ENCODE results near the gene ACBD6. TPM values are rescaled to one million over a fixed set of nuclear protein-coding genes. Genes with fewer than 3 reads are reported as not detected.

Gene ACBD6
- total and polyA plus RNA-seq, 10 of the 15 experiments (the other 5 are each of a cell fraction or from before 2014, with no cell fraction given) = 15.0 to 67.3 (median 55.0) TPM

GRCh38 chr1:180515364-180515763, 13.0 kb upstream of the ACBD6 start (continued):
- TF ChIP-seq ZNF592 (IDR thresholded peaks at IDR 0.05) (no peak), ZNF217 (IDR thresholded peaks at IDR 0.05) (no peak), JUNB (IDR thresholded peaks at IDR 0.05) (no peak), CREB1 (IDR thresholded peaks at IDR 0.05; ENCODE audit: low read depth) (no peak), SMC3 (IDR thresholded peaks at IDR 0.05; ENCODE audit: borderline replicate concordance, low read length) (no peak)

- CTCF ChIA-PET = interaction anchor here (1.2 to 10.4 kb wide), 3 partner anchors 9 to 349 kb away, joined by 3 to 236 read pairs (median 7); no protein-coding TSS in a partner anchor
- Histone ChIP-seq H3K4me3 (no peak overlapping the region), H3K9me3 (replicated peaks; ENCODE audit: control insufficient read depth, insufficient read depth, low read length) (no peaks in the 10 kb centered on the region; the same call in 1 of the 3 replicates), H2AFZ (ENCODE audit: control insufficient read depth, low read depth, low read length) (no peak overlapping the region), H3K4me1 (ENCODE audit: control insufficient read depth, insufficient read depth, low read length) (peaks cover 3% of the 10 kb centered on the region; the same call in 1 of the 2 replicates), H3K4me2 (ENCODE audit: control insufficient read depth, insufficient read depth) (no peak overlapping the region), H3K79me2 (ENCODE audit: control insufficient read depth, insufficient read depth, low read length) (no peaks in the 10 kb centered on the region), H4K20me1 (ENCODE audit: control insufficient read depth, insufficient read depth) (no peaks in the 10 kb centered on the region), H3K9ac (ENCODE audit: control insufficient read depth, insufficient read depth, low read length) (no peak overlapping the region), H3K36me3 (ENCODE audit: control insufficient read depth in 2 of 2, insufficient read depth in 2 of 2, low read length in 1 of 2) (no peaks in the 10 kb centered on the region), H3K27me3 (replicated peaks in 1 of 2; ENCODE audit: control insufficient read depth in 2 of 2, insufficient read depth in 2 of 2, low read length in 1 of 2) (no peaks in the 10 kb centered on the region), H3K27ac (ENCODE audit: control insufficient read depth, insufficient read depth) (no peak overlapping the region)
- intact Hi-C loops (cut with micrococcal nuclease; ENCODE audit: unreplicated experiment) (no loop called here), in situ Hi-C loops (cut with MboI) (loop anchor here (5.0 kb wide), 1 partner anchor 639 kb away; no protein-coding TSS in a partner anchor)
- ATAC-seq (no peak), DNase-seq (ENCODE audit: low read depth, low spot score) (no peak), FAIRE-seq (no peak)
- BruUV-seq (replicated peaks) = no TSS peak
- TF ChIP-seq EZH2 (IDR thresholded peaks at IDR 0.05; ENCODE audit: borderline replicate concordance, control insufficient read depth, low read depth, low read length) = no peak
- TF ChIP-seq USF1 (IDR thresholded peaks at IDR 0.05; ENCODE audit: borderline replicate concordance, extremely low read length, insufficient read depth, low read depth, low read length) = no peak
- no peak for TF ChIP-seq PAX8 (IDR thresholded peaks at IDR 0.05)
- TF ChIP-seq TCF12 (IDR thresholded peaks at IDR 0.05; ENCODE audit: low read depth, low read length) = no peak
- no peak for TF ChIP-seq CEBPB (IDR thresholded peaks at IDR 0.05; ENCODE audit: borderline replicate concordance in 1 of 2, low read depth in 2 of 2, low read length in 2 of 2)
- POLR2A ChIA-PET = interaction anchor here (0.6 kb wide), 1 partner anchor 179 kb away, joined by 6 read pairs; no protein-coding TSS in a partner anchor
- WGBS (ENCODE audit: insufficient coverage, insufficient replicate concordance, low lambda C conversion rate, missing lambda C conversion rate) = 73% methylated on average over 6 of the region's 6 CpGs
- SMC1A ChIA-PET (ENCODE audit: uncharacterized antibody, unreplicated experiment) = interaction anchor here (1.1 to 10.3 kb wide), 4 partner anchors 10 to 350 kb away, joined by 3 to 139 read pairs (median 4); partner anchors contain the start of gene ACBD6
- RAD21 ChIA-PET (ENCODE audit: unreplicated experiment) = interaction anchor here (0.7 to 2.0 kb wide), 3 partner anchors 348 to 622 kb away, joined by 3 to 11 read pairs (median 4); no protein-coding TSS in a partner anchor
Measured at GRCh38 chr1:180513531-180513930, 11.2 kb upstream of the ACBD6 start.

All from GM12878 (cell line).